GM21723 (cell line): ENCODE data around the gene ABTB2.

ENCODE experiments used
- ATAC-seq: cut with Tn5 transposase; IDR thresholded peaks from one replicate; pipeline ENCODE4 v1.9.1; 2021; ENCODE audit warnings: mild to moderate bottlenecking, moderate library complexity; ENCODE audit not compliant: unreplicated experiment

The ABTB2 gene

DNA sequence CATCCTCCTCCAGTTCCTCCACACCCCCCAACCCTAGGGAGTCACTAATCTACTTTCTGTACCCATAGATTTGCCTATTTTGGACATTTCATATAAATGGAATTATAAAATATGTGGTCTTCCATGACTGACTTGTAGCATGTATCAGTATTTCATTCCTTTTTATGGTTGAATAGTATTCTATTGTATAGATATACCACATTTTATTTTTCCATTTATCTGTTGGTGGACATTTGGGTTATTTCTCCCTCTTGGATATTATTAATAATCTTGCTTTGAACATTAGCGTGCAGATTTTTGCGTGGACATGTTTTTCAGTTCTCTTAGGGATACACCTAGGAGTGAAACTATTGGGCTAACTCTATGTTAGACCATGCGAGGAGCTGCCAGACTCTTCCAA lies 229.0 kb downstream of the ABTB2 start:
- ATAC-seq = no peak

DNA sequence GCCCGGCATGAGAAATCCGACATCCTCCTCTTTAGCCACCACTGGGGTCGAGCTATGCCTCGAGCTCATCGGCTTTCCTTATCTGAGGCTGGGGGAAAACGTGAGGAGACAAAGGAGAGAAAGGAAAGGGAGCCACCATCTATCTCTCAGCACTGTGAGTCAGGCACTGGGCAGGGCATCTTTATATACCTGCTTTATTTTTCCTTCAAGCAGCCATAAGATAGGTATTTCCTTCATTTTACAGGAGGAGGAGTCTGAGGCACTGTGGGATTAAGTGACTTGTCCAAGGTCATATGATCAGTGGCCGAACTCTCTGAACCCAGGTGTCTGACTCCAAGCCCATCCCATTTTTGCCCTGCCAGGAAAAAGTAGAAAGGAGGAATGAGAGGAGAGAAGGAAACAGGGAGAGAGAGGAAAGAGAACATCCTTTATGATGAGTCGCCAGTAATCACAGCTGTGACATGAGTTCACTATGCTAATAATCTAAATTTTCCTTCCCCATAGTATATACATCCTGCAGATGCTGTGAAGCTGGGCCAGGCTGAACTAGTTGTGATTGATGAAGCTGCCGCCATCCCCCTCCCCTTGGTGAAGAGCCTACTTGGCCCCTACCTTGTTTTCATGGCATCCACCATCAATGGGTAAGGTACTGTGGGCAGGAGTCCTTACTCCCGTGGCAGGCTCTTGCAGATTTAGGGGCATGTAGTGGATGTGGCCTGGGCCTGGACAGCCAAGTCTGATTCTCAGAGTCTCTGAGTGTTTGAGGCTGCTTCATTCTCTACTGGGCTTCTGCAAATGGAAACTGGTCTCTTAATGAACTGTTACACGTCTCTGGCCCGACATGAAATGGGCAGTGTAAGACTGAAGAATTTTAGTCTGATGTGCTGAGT lies 230.6 kb downstream of the ABTB2 start:
- ATAC-seq = no peak

DNA sequence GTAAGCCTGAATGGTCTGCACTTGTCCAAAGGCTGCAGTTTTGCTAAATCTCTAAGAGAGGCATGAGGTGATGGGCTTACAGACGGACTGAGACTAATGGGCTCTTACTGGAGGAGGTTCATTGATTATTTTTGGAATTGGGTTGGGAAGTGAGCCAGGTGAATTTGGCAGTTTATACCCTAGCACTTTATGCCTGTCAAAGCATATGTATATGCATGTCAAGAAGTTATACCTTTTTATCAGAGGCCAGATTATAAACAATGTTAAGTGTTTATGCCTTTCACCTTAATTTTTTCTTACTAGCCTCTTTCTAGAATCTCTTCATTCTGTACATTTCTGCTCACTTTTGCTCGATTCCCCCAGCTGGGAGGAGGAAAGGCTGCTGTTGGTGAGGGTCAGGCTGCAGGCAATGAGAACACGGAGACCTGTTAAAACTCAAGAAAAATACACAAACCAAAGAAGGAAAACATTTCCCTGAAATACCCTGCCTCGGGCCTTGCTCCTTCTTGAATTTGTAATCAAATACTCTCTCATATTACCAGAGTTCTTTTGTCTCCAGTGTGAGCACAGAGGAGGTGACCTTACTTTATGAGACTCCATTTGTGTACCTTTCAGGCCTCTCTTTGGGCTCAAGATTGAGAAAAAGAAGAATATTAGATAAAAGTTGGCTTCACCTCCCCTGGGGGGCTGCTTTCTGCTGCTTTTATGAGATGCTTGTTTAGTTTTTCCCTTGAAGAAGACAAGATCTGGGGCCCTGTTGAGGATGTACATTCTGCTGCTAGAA lies 232.7 kb downstream of the ABTB2 start:
- no peak for ATAC-seq

- ATAC-seq = no peak
Measured at GRCh38 chr11:34120651-34121050, 237.2 kb downstream of the ABTB2 start.

DNA sequence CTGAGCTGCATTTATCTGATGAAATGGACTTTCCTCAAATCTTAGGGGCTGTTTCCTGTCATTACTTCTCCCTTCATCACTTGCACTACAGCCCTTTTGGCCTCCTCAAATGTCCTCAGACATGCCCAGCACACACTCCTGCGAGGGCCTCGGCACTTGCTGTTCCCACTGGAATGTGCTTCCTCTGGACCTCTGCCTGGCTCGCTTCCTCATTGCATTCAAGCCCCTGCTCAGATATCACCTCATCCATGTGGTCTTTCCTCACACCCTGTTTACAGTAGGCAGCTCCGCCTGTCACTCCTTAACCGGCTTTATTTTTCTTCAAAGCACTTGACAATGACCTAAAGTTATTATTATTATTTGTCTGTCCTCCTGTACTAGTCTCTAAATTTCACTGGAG lies 243.3 kb downstream of the ABTB2 start:
- no peak for ATAC-seq

- ATAC-seq = no peak
Measured at GRCh38 chr11:34114014-34114413, 243.8 kb downstream of the ABTB2 start.

DNA sequence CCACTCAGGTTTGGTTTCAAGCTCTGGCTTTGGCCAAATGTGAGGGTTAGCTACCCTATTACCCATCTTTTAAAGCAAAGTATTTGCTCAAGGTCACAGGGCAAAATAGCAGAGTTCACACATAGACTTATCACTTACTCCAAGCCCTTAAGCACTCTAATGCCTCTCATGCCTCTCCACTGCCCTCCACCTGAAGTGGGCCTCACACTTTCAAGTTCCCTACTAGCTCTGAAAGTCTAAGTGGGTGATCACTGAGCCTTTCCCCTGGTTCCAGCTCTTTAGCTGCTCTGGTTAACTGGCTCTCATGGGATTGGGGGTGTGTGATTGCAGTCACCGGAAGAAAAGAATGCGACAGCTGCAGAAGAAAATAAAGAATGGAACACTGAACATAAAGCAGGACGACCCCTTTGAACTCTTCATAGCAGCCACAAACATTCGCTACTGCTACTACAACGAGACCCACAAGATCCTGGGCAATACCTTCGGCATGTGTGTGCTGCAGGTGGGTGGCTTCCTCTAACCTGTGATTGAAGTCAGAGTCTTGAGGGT lies 246.0 kb downstream of the ABTB2 start:
- no peak for ATAC-seq

- ATAC-seq = no peak
Measured at GRCh38 chr11:34105957-34106504, 251.8 kb downstream of the ABTB2 start.

GRCh38 chr11:34105079-34105956 lies 252.5 kb downstream of the ABTB2 start, which contains the start of gene NAT10:
TSS of gene NAT10 (plus strand) at chr11:34105629. CDS start at chr11:34108226, 2,597 bp downstream.
- ATAC-seq = peak; percentile 91

DNA sequence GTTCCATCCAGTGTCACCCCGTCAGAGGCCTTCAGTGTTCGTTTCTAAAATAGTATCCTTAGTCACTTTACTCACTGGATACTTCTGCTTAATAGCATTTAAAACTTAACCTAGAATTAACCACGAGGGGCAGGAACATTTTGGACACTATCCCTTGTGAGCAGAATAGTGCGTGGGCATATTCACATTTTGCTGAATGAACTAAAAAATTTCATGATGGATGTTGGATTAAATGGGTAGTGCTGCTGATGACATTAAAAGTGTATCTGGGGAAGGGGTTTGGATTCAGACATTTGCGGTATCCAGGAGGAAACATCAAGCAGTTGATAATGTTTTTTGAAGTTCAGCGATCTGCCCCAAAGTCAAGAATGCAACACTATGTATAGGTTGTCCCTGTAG lies 253.1 kb downstream of the ABTB2 start:
- no peak for ATAC-seq
